H1 (cell line): Measurements from ENCODE around the gene CACNA1E. TPM values are rescaled to one million over a fixed set of nuclear protein-coding genes. Genes with fewer than 3 reads are reported as not detected.

Experiments used
- CTCF ChIA-PET: fragments of 300-600 bp; sonication (Branson Sonifier 250); formaldehyde crosslinking; loops from one replicate; lab custom pipeline; 2021; ENCODE audit not compliant: partially characterized antibody; lab: Charles Lee
- POLR2A ChIA-PET: fragments of 300-600 bp; sonication (Branson Sonifier 250); formaldehyde crosslinking; loops from one replicate; lab custom pipeline; 2021; ENCODE audit warnings: inconsistent platforms; ENCODE audit not compliant: partially characterized antibody; lab: Charles Lee
- DNase-seq, 2 experiments: peaks; one replicate each; pipeline versions ENCODE4 v3.0.0 to v3.0.0-alpha.2; 2010 to 2022; ENCODE audit warnings: low spot score in 2 of 2, low read depth in 1 of 2, mixed read lengths in 1 of 2
- FAIRE-seq: peaks from 2 replicates; lab custom pipeline; 2011; peaks lifted over from hg19 to GRCh38; lab: Jason Lieb, UNC
- H2AFZ ChIP-seq: 2 replicates; pipeline ENCODE4 v1.8.1; 2012; ENCODE audit warnings: low read length, inconsistent platforms
- H2AK5ac ChIP-seq: 2 replicates; pipeline ENCODE4 v1.6.1; 2013; ENCODE audit warnings: low read depth, low read length
- H2BK120ac ChIP-seq: replicated peaks from 2 replicates; pipeline ENCODE3; 2013; ENCODE audit warnings: low read depth, low read length, inconsistent platforms
- H2BK12ac ChIP-seq: 2 replicates; pipeline ENCODE4 v1.6.1; 2013; ENCODE audit warnings: low read depth, low read length
- H2BK15ac ChIP-seq: 2 replicates; pipeline ENCODE4 v1.6.1; 2013; ENCODE audit warnings: low read length
- H2BK20ac ChIP-seq: 2 replicates; pipeline ENCODE4 v1.6.1; 2013; ENCODE audit warnings: low read length
- H2BK5ac ChIP-seq: 2 replicates; pipeline ENCODE4 v1.6.1; 2013; ENCODE audit warnings: low read depth, low read length
- H3K14ac ChIP-seq: 2 replicates; pipeline ENCODE4 v1.6.1; 2013; ENCODE audit warnings: inconsistent platforms; ENCODE audit not compliant: insufficient read length
- H3K18ac ChIP-seq: 2 replicates; pipeline ENCODE4 v1.6.1; 2013; ENCODE audit warnings: low read length; ENCODE audit errors: extremely low read depth
- H3K23ac ChIP-seq: 2 replicates; pipeline ENCODE4 v1.6.1; 2013; ENCODE audit warnings: inconsistent platforms; ENCODE audit not compliant: insufficient read length
- H3K23me2 ChIP-seq: 2 replicates; pipeline ENCODE4 v1.6.1; 2013; ENCODE audit warnings: low read depth, low read length
- H3K27ac ChIP-seq: 2 replicates; pipeline ENCODE4 v1.6.1; 2011; ENCODE audit warnings: low read depth, low read length, inconsistent platforms
- H3K27me3 ChIP-seq, 4 experiments: replicated peaks in 1 of 4; 1 replicate in 1 of 4; 2 replicates in 3 of 4; pipeline versions ENCODE4 v1.6.1 to v1.8.1; 2011 to 2013; ENCODE audit warnings: low read length in 3 of 4, mild to moderate bottlenecking in 3 of 4, inconsistent platforms in 2 of 4, mixed read lengths in 2 of 4, moderate library complexity in 1 of 4; ENCODE audit not compliant: control insufficient read depth in 3 of 4, insufficient read depth in 3 of 4; ENCODE audit errors: extremely low read depth in 1 of 4
- H3K36me3 ChIP-seq, 4 experiments: 2 replicates each; pipeline versions ENCODE4 v1.6.1 to v1.8.1; 2011 to 2013; ENCODE audit warnings: mild to moderate bottlenecking in 4 of 4, low read length in 3 of 4, moderate library complexity in 2 of 4, control low read depth in 1 of 4, inconsistent platforms in 1 of 4; ENCODE audit not compliant: insufficient read depth in 4 of 4, control insufficient read depth in 2 of 4
- H3K4ac ChIP-seq: replicated peaks from 2 replicates; pipeline ENCODE3; 2013; ENCODE audit warnings: low read length, low read depth, mixed read lengths, inconsistent platforms; ENCODE audit not compliant: insufficient read length
- H3K4me1 ChIP-seq, 4 experiments: replicated peaks in 1 of 4; 1 replicate in 1 of 4; 2 replicates in 3 of 4; pipeline versions ENCODE4 v1.6.1 to v1.8.1; 2011 to 2013; ENCODE audit warnings: low read length in 3 of 4, inconsistent platforms in 2 of 4, mixed read lengths in 1 of 4; ENCODE audit not compliant: insufficient read depth in 4 of 4, control insufficient read depth in 3 of 4
- H3K4me2 ChIP-seq, 2 experiments: 2 replicates each; pipeline versions ENCODE4 v1.6.1 to v1.8.1; 2011 to 2013; ENCODE audit warnings: low read depth in 2 of 2, low read length in 2 of 2, control low read depth in 1 of 2, inconsistent platforms in 1 of 2, mild to moderate bottlenecking in 1 of 2; ENCODE audit not compliant: insufficient read depth in 1 of 2
- H3K4me3 ChIP-seq, 4 experiments: fragments of 200-600, 300-600 bp in 1 of 4; sonication (generic), shearing (Covaris generic), sonication (Bioruptor Twin) in 1 of 4; 2 replicates each; pipeline versions ENCODE4 v1.5.1 to v1.8.1; 2011 to 2016; ENCODE audit warnings: low read length in 4 of 4, low read depth in 3 of 4, control low read depth in 2 of 4, inconsistent platforms in 2 of 4, mild to moderate bottlenecking in 2 of 4, mixed read lengths in 1 of 4, moderate library complexity in 1 of 4; ENCODE audit not compliant: insufficient read depth in 2 of 4; ENCODE audit errors: extremely low read depth in 1 of 4
- H3K56ac ChIP-seq: replicated peaks from 2 replicates; pipeline ENCODE3; 2013; ENCODE audit warnings: low read depth, mild to moderate bottlenecking, mixed read lengths, low read length, inconsistent platforms; ENCODE audit not compliant: insufficient read length
- H3K79me1 ChIP-seq: 2 replicates; pipeline ENCODE4 v1.6.1; 2013; ENCODE audit warnings: low read depth, low read length, control low read depth
- H3K79me2 ChIP-seq, 2 experiments: 2 replicates each; pipeline versions ENCODE4 v1.6.1 to v1.8.1; 2012 to 2013; ENCODE audit warnings: low read length in 2 of 2, mild to moderate bottlenecking in 2 of 2, inconsistent platforms in 1 of 2; ENCODE audit not compliant: insufficient read depth in 2 of 2, control insufficient read depth in 1 of 2
- H3K9ac ChIP-seq, 4 experiments: replicated peaks in 1 of 4; 1 replicate in 1 of 4; 2 replicates in 3 of 4; pipeline versions ENCODE4 v1.6.1 to v1.8.1; 2011 to 2013; ENCODE audit warnings: low read depth in 3 of 4, low read length in 3 of 4, control low read depth in 2 of 4, mild to moderate bottlenecking in 2 of 4, moderate library complexity in 2 of 4, inconsistent platforms in 1 of 4; ENCODE audit errors: extremely low read depth in 1 of 4
- H3K9me3 ChIP-seq, 2 experiments: 2 replicates each; pipeline versions ENCODE4 v1.6.1 to v1.8.1; 2012 to 2013; ENCODE audit warnings: mild to moderate bottlenecking in 2 of 2, moderate library complexity in 2 of 2, control low read depth in 1 of 2, inconsistent platforms in 1 of 2, low read depth in 1 of 2, low read length in 1 of 2, mixed read lengths in 1 of 2; ENCODE audit not compliant: insufficient read depth in 2 of 2
- H4K20me1 ChIP-seq, 2 experiments: replicated peaks in 1 of 2; 2 replicates each; pipeline versions ENCODE3 to v1.8.1; 2011 to 2013; ENCODE audit warnings: inconsistent platforms in 2 of 2, low read length in 2 of 2, mild to moderate bottlenecking in 1 of 2; ENCODE audit not compliant: insufficient read depth in 2 of 2, control insufficient read depth in 1 of 2
- H4K5ac ChIP-seq: 2 replicates; pipeline ENCODE4 v1.6.1; 2013; ENCODE audit warnings: low read length, low read depth, mixed read lengths, inconsistent platforms; ENCODE audit not compliant: insufficient read length
- H4K8ac ChIP-seq: 2 replicates; pipeline ENCODE4 v1.8.0; 2013; ENCODE audit warnings: mild to moderate bottlenecking, moderate library complexity, low read length, inconsistent platforms; ENCODE audit not compliant: insufficient read depth; ENCODE audit errors: extremely low read depth
- H4K91ac ChIP-seq: replicated peaks from 2 replicates; pipeline ENCODE3; 2013; ENCODE audit warnings: low read length, mixed read lengths, inconsistent platforms; ENCODE audit not compliant: insufficient read length
- CEBPB ChIP-seq: IDR thresholded peaks from 2 replicates; pipeline ENCODE4 v1.6.1; 2012; ENCODE audit warnings: low read depth, low read length
- CHD2 ChIP-seq: IDR thresholded peaks from 2 replicates; pipeline ENCODE4 v1.6.1; 2012; ENCODE audit warnings: low read length, improper control_type of control experiment
- CTBP2 ChIP-seq: IDR thresholded peaks from 2 replicates; pipeline ENCODE4 v1.7.0; 2011; ENCODE audit warnings: borderline replicate concordance, mild to moderate bottlenecking, moderate library complexity, mixed read lengths, low read length; ENCODE audit not compliant: insufficient read depth, insufficient read length
- CTCF ChIP-seq, 3 experiments: IDR thresholded peaks; 1 replicate in 2 of 3; 2 replicates in 1 of 3; pipeline versions ENCODE4 v1.5.1 to v1.6.1; 2011; ENCODE audit warnings: low read length in 3 of 3, mild to moderate bottlenecking in 3 of 3, inconsistent platforms in 2 of 3, low read depth in 1 of 3, moderate library complexity in 1 of 3; ENCODE audit not compliant: insufficient read depth in 1 of 3; ENCODE audit errors: control extremely low read depth in 1 of 3
- E2F6 ChIP-seq: IDR thresholded peaks from 2 replicates; pipeline ENCODE4 v1.6.1; 2012; ENCODE audit warnings: inconsistent platforms
- EGR1 ChIP-seq: IDR thresholded peaks from 2 replicates; pipeline ENCODE4 v1.6.1; 2011; ENCODE audit warnings: low read depth, low read length, borderline replicate concordance
- GABPA ChIP-seq: IDR thresholded peaks from 2 replicates; pipeline ENCODE4 v1.6.1; 2011; ENCODE audit warnings: mild to moderate bottlenecking, low read length, moderate library complexity, borderline replicate concordance; ENCODE audit not compliant: insufficient read depth
- JUND ChIP-seq: IDR thresholded peaks from 2 replicates; pipeline ENCODE4 v1.6.1; 2011; ENCODE audit warnings: mild to moderate bottlenecking, improper control_type of control experiment, low read length
- RBBP5 ChIP-seq: IDR thresholded peaks from 2 replicates; pipeline ENCODE4 v1.7.1; 2012; ENCODE audit warnings: low read depth, mild to moderate bottlenecking, inconsistent platforms, low read length, moderate library complexity, borderline replicate concordance
- SIN3A ChIP-seq, 2 experiments: IDR thresholded peaks in 1 of 2; conservative IDR thresholded peaks in 1 of 2; 2 replicates each; pipeline ENCODE4 v1.6.1; 2011 to 2012; ENCODE audit warnings: low read length in 2 of 2, improper control_type of control experiment in 1 of 2, low read depth in 1 of 2, mild to moderate bottlenecking in 1 of 2
- WGBS, 2 experiments: shearing (Covaris generic) in 1 of 2; methylation state at CpG; one replicate each; pipeline versions ENCODE4 v1.1.6 to v1.1.7; 2013 to 2015; ENCODE audit warnings: low lambda C conversion rate in 2 of 2, mixed read lengths in 2 of 2, inconsistent platforms in 1 of 2, low coverage in 1 of 2, missing lambda C conversion rate in 1 of 2; ENCODE audit not compliant: insufficient replicate concordance in 2 of 2, insufficient coverage in 1 of 2, insufficient read length in 1 of 2; ENCODE audit errors: extremely low coverage in 1 of 2, missing lambda C conversion rate in 1 of 2; 5-methylcytosine and 5-hydroxymethylcytosine counted together
- polyA plus RNA-seq, 7 experiments: library from polyadenylated mRNA; depleted of rRNA in 3 of 7; stranded (reverse) in 5 of 7; unstranded in 2 of 7; fragments of >200 nt in 5 of 7; fragments of 200-250 nt in 2 of 7; gene quantifications; 1 replicate in 5 of 7; 2 replicates in 1 of 7; 4 replicates in 1 of 7; pipeline versions ENCODE4 v1.2.1 to v1.2.3, GENCODE V29; 2011 to 2013; ENCODE audit warnings: missing spikeins in 2 of 7, mixed read lengths in 2 of 7
- total RNA-seq: library from RNA; stranded (reverse); fragmentation: NEBNext Ultra II Directional; extraction: Animal tissue kit (Norgen Biotek cat#: 25700); gene quantifications from 2 replicates; pipeline ENCODE4 v1.2.1, GENCODE V29; 2021

Gene CACNA1E
- total and polyA plus RNA-seq, 2 of the 8 experiments (the other 6 are each of a cell fraction or from before 2014, with no cell fraction given) = 0.98 to 1.3 TPM

GRCh38 chr1:181712711-181713110, 229.4 kb downstream of the CACNA1E start:
- H3K79me1 ChIP-seq = no peaks in the 10 kb centered on the region
- H4K8ac ChIP-seq = no peak overlapping the region
- H3K4me2 ChIP-seq = no peak overlapping the region
- H3K9ac ChIP-seq = no peak overlapping the region
- DNase-seq = no peak
- no peak overlapping the region for H4K5ac ChIP-seq
- FAIRE-seq = no peak
- 84% methylated on average over 6 of the region's 9 CpGs; no CpG with 5 or more reads in 1 of the 2 experiments for WGBS, 2 experiments
- no peaks in the 10 kb centered on the region for H3K79me2 ChIP-seq
- 0 out of 2 replicates have a peak overlapping the region, but pooled peaks have one; percentile 24 for H2BK20ac ChIP-seq
- CTCF ChIA-PET = interaction anchor here (0.6 to 1.2 kb wide), 2 partner anchors 207 to 226 kb away, joined by 3 to 4 read pairs; no protein-coding TSS in a partner anchor
- POLR2A ChIA-PET = no interaction called here
- H3K4me3 ChIP-seq = no peak overlapping the region
- no peak overlapping the region for H3K4ac ChIP-seq
- no peak overlapping the region for H3K56ac ChIP-seq
- no peak overlapping the region for H2AK5ac ChIP-seq
- no peak overlapping the region for H3K18ac ChIP-seq
- H2BK5ac ChIP-seq = no peak overlapping the region
- H4K20me1 ChIP-seq = no peaks in the 10 kb centered on the region
- H2BK15ac ChIP-seq = no peak overlapping the region
- no peaks in the 10 kb centered on the region for H3K9me3 ChIP-seq
- H3K14ac ChIP-seq = no peak overlapping the region
- peaks cover 0 to 9% (median 4%) of the 10 kb centered on the region in 4 experiments; a peak in 6 of 7 replicates for H3K4me1 ChIP-seq
- no peak overlapping the region for H2AFZ ChIP-seq
- no peak overlapping the region for H2BK12ac ChIP-seq
- H4K91ac ChIP-seq = no peak overlapping the region
- no peaks in the 10 kb centered on the region for H3K36me3 ChIP-seq
- no peaks in the 10 kb centered on the region for H3K23me2 ChIP-seq
- H3K27me3 ChIP-seq = no peaks in the 10 kb centered on the region
- H3K23ac ChIP-seq = no peak overlapping the region
- no peak overlapping the region for H2BK120ac ChIP-seq
- H3K27ac ChIP-seq = no peak overlapping the region
- TF ChIP-seq SIN3A (conservative IDR thresholded peaks at IDR 0.05 in 1 of 2, IDR thresholded peaks at IDR 0.05 in 1 of 2; ENCODE audit: low read depth in 1 of 2, low read length in 2 of 2) = no peak
- no peak for TF ChIP-seq RBBP5
- TF ChIP-seq E2F6 = no peak
- TF ChIP-seq GABPA = no peak
- no peak for TF ChIP-seq EGR1
- no peak for TF ChIP-seq JUND
- no peak for TF ChIP-seq CHD2
- TF ChIP-seq CTBP2 = no peak
- no peak for TF ChIP-seq CEBPB
- TF ChIP-seq CTCF (IDR thresholded peaks at IDR 0.05; ENCODE audit: control extremely low read depth in 1 of 3, insufficient read depth in 1 of 3, low read depth in 1 of 3, low read length in 3 of 3) = no peak
